Measurements from ENCODE around the gene METTL1. TPM values are rescaled to one million over a fixed set of nuclear protein-coding genes. Genes with fewer than 3 reads are reported as not detected.
A peak's percentile ranks its signal among the peaks of the same experiment; 100 is the strongest.

The METTL1 gene
- total RNA-seq, 1 experiment from 2014 or later, result 8.1 TPM

- DNase-seq (ENCODE audit: low spot score), result no peak
Observed at GRCh38 chr12:57737467-57738460, 34.1 kb downstream of the METTL1 start.

GRCh38 chr12:57736741-57737466 is 35.0 kb downstream of the METTL1 start:
- DNase-seq (ENCODE audit: low spot score), result no peak

- DNase-seq (ENCODE audit: low spot score), result no peak
Observed at GRCh38 chr12:57735952-57736740, 35.8 kb downstream of the METTL1 start.

- no peak for DNase-seq (ENCODE audit: low spot score)
Observed at GRCh38 chr12:57735198-57735855, 36.6 kb downstream of the METTL1 start.

- no peak for DNase-seq (ENCODE audit: low spot score)
Observed at GRCh38 chr12:57734591-57734990, 37.3 kb downstream of the METTL1 start.

- no peak for DNase-seq (ENCODE audit: low spot score)
Observed at GRCh38 chr12:57733928-57734327, 38.0 kb downstream of the METTL1 start.

- no peak for DNase-seq (ENCODE audit: low spot score)
Observed at GRCh38 chr12:57732726-57733593, 38.9 kb downstream of the METTL1 start.

GRCh38 chr12:57732270-57732669 is 39.6 kb downstream of the METTL1 start:
- no peak for DNase-seq (ENCODE audit: low spot score)

GRCh38 chr12:57731411-57732080 is 40.4 kb downstream of the METTL1 start:
- DNase-seq (ENCODE audit: low spot score), result no peak

- DNase-seq (ENCODE audit: low spot score), result no peak
Observed at GRCh38 chr12:57730336-57731067, 41.4 kb downstream of the METTL1 start.

- no peak for DNase-seq (ENCODE audit: low spot score)
Observed at GRCh38 chr12:57729321-57729844, 42.5 kb downstream of the METTL1 start.

- DNase-seq (ENCODE audit: low spot score), result no peak
Observed at GRCh38 chr12:57727758-57728395, 44.0 kb downstream of the METTL1 start.

GRCh38 chr12:57726884-57727757 is 44.8 kb downstream of the METTL1 start:
- DNase-seq (ENCODE audit: low spot score), result no peak

- peak; percentile 74 for DNase-seq (ENCODE audit: low spot score)
Observed at GRCh38 chr12:57726151-57726883, 45.6 kb downstream of the METTL1 start.

GRCh38 chr12:57725851-57726150 is 46.1 kb downstream of the METTL1 start:
- DNase-seq (ENCODE audit: low spot score), result no peak

- DNase-seq (ENCODE audit: low spot score), result no peak
Observed at GRCh38 chr12:57724936-57725740, 46.8 kb downstream of the METTL1 start.

Data from H4 (cell line).